GM19035 (cell line): Measurements from ENCODE around the gene PLCXD3.

ENCODE experiments used
- ATAC-seq: cut with Tn5 transposase; IDR thresholded peaks from one replicate; pipeline ENCODE4 v1.9.1; 2021; ENCODE audit not compliant: unreplicated experiment

Gene PLCXD3

GRCh38 chr5:41415242-41415641 is 95.2 kb downstream of the PLCXD3 start:
- ATAC-seq, result no peak

- no peak for ATAC-seq
These were observed 95.8 kb downstream of the PLCXD3 start for GRCh38 chr5:41414598-41414997.

GRCh38 chr5:41413074-41413473 is 97.3 kb downstream of the PLCXD3 start:
- ATAC-seq, result no peak

DNA sequence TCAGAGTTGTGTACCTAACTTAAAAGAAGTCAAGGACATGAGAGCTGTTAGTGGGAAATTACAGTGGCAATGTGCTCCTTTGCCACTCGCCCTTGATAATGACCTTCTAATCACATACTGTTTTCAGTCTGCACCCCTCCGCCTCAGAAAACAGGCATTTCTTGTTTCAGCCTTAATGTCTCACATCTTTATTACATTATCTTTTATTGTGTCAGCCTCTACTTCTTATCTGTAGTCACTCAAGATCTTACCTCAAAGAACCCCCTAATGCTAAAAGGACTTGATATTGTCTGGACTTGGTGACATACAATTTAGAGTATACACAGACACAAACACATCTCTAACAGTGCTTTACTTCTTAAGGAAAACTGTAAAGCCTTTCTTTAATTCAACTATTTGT is 97.9 kb downstream of the PLCXD3 start:
- no peak for ATAC-seq

- no peak for ATAC-seq
These were observed 99.7 kb downstream of the PLCXD3 start for GRCh38 chr5:41410737-41411136.

GRCh38 chr5:41410307-41410706 is 100.1 kb downstream of the PLCXD3 start:
- no peak for ATAC-seq

GRCh38 chr5:41408676-41409443 is 101.5 kb downstream of the PLCXD3 start:
- no peak for ATAC-seq

DNA sequence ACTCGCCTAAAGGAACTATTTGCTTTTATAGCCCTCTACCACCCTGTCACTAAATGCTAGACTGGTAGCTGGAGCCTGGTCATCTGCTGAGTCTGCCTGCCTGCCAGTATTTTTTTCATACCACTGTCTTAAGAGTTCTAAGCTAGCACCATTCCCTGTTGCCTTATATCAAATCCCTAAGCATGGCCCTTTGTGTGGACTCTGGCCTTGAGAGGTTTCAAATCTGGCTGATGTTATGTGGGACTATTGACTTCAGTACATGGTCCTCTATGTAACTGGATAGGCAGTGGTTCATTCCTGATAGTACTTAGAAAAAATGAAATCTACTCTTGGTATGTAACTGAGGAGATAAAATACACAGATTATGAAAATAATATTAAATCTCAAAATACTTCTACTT is 103.5 kb downstream of the PLCXD3 start:
- no peak for ATAC-seq

DNA sequence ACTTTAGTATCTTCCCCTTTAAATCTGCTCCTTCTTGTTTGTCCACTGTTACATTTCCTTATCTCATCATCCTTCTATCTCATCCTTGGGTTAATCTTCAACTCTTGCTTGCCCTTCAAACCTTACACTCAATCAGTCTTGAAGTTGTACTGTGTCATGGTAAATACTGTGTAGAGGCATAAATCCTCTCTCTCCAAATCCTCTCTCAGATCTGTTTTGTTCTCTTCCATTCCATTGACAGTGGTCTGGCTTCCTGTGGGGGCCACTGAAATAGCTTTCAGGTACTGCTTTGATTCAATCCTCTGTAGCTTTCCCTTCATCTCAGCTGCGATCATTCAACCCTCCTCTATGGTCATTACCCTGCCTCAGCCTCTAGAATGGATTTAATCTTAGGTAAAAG is 104.0 kb downstream of the PLCXD3 start:
- no peak for ATAC-seq

- ATAC-seq, result no peak
These were observed 105.6 kb downstream of the PLCXD3 start for GRCh38 chr5:41404757-41405156.

DNA sequence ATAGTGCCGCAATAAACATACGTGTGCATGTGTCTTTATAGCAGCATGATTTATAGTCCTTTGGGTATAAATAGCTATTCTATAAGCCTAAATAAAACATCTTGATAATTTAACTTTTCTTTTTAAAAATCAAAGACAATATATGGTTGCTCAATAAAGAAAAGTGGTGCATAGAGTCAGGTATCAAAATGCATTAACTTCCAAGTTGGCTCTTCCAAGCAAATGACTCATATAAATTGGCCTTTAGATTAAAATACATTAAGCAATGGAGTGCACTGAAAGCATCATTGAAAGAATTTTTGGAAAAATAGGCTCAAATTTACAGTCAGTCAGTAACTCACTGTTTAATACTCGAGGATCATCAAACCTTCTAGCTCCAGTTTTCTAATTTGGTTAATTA is 106.6 kb downstream of the PLCXD3 start:
- ATAC-seq, result no peak

DNA sequence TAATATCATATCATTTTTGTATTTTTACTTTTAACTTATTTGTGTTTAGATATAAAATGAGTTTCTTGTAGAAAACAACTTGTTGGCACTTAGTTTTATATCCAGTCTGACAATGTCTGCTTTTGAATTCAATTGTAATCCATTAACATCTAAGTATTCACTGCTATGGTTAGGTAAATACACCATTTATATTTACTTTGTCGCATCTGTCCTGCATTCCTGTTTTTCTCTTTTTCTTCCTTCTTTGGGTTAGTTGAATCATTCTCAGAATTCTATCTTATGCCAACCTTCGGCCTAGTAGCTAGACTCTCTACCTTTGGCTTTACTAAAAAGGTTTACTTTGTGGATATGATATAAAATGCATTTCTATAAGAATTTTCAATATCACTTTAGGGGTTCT is 107.6 kb downstream of the PLCXD3 start:
- ATAC-seq, result no peak

DNA sequence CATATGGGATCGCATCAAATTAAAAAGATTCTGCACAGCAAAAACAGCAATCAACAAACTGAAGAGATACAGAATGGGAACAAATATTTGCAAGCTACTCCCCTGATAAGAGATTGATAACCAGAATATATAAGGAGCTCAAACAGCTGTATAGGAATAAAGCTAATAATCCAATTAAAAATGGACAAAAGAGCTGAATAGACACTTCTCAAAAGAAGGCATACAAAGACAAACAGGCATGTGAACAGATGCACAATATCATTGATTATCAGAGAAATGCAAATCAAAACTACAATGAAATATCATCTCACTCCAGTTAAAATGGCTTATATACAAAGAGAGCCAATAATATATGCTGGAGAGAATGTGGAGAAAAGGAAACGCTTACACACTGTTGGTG is 110.6 kb downstream of the PLCXD3 start:
- no peak for ATAC-seq

DNA sequence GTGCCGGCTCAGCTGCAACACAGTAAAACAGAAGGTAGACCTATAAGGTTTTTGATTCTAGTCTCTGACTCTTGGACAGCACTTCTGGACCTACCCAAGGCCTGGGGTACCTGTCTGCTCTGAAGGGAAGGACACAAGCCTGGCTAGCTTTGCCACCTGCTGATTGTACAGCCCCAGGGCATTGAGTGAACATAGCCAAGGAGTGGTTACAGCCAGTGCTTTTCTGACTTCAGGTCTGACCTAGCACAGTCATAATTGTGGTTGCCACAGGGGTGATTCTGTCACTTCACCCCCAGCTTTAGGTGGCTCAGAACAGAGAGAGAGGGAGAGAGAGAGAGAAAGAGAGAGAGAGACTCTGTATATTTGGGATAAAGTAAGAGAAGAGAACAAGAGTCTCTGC is 118.4 kb downstream of the PLCXD3 start:
- no peak for ATAC-seq

GRCh38 chr5:41374631-41375030 is 135.8 kb downstream of the PLCXD3 start:
- no peak for ATAC-seq

DNA sequence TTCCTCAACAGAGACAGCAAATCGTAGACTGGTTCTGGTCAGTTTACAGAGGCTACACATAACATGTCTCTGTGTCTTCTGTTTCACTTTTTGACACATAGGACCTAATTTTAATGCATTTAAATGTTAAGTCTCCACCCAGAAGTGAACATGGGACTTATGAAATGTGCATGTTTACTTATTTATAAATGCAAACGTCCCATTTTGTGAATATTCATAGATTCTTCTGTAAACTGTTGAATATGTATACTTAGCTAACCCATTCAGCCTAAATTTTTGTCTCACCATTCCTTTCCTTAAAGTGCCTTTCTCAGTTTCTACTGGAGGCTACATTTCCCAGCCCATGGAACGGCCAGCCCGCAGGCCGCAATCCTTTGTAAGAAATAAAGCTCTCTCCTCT is 137.2 kb downstream of the PLCXD3 start:
- ATAC-seq, result no peak

DNA sequence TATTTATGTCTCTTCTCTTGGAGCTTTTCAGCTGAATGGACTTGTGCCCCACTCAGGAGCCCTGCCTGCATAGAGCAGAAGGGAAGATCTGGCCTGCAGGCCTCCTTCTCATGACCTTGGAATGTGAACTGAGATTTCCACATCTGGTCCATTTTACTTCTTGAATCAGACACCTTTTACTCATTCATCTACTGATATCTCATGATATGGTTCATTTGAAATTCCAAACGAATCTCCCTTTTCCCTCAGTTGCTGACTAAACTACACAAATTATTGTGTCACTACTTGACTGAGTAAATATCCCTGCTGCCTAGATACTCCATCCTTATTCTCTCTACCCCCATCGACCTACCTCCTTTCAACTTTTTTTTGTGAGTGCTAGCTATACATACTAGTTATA is 138.7 kb downstream of the PLCXD3 start:
- no peak for ATAC-seq

GRCh38 chr5:41370482-41370881 is 139.9 kb downstream of the PLCXD3 start:
- no peak for ATAC-seq

GRCh38 chr5:41369799-41370198 is 140.6 kb downstream of the PLCXD3 start:
- no peak for ATAC-seq

DNA sequence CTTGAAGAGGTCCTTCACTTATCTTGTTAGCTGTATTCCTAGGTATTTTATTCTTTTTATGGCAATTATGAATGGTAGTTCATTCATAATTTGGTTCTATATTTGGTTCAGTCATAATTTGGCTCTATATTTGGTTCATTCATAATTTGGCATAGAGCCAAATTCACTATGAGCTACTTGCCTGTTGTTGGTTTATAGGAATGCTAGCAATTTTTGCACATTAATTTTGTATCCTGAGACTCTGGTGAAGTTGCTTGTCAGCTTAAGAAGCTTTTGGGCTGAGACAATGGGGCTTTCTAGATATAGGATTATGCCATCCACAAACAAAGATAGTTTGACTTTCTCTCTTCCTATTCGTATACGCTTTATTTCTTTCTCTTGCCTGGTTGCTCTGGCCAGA is 142.2 kb downstream of the PLCXD3 start:
- no peak for ATAC-seq

- no peak for ATAC-seq
These were observed 145.0 kb downstream of the PLCXD3 start for GRCh38 chr5:41365369-41365768.

DNA sequence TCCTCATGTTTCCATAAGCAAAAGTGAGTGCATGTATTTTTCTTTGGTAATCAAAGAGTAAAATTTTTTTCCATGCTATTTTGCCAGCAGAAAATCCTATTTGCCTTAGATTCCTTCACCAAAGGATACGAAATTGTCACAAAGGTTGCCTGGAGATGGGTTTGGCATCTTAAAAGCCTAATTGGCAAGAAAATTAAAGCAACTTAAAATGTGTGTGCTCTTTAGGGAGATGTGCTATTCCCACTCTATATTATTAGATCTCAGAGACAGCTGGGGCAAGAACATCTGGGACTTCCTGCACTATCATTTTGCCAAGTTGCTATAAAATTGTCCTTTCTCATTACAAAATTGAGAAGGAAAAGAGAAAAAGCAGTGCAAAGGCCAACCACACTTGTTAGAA is 146.1 kb downstream of the PLCXD3 start:
- ATAC-seq, result no peak

- ATAC-seq, result no peak
These were observed 146.9 kb downstream of the PLCXD3 start for GRCh38 chr5:41363343-41363986.
